ENCODE measurements around the gene COQ8B. TPM values are rescaled to one million over a fixed set of nuclear protein-coding genes. Genes with fewer than 3 reads are reported as not detected.
"Not testable (repeated sequence)": the region's sequence is repeated elsewhere in the genome, so short reads cannot be mapped to it uniquely, and the experiment has no call there.

COQ8B gene
- 55.4 and 58.9 TPM in 2 replicates for total RNA-seq
- 24.1 TPM for total RNA-seq (2013)
- polyA plus RNA-seq = 60.6 and 62.6 TPM in 2 replicates
- 30.4 and 42.2 TPM in 2 replicates for polyA minus RNA-seq

- Histone ChIP-seq H3K4me1 (ENCODE audit: control insufficient read depth in 2 of 2, insufficient read depth in 2 of 2, low read length in 2 of 2) (peaks cover 47 to 64% of the 10 kb centered on the region in 2 donors), H2AFZ (ENCODE audit: insufficient read depth, low read depth, low read length, poor library complexity, severe bottlenecking) (peak within 1 kb of the TSS; percentile 86), H3K27me3 (replicated peaks in 1 of 4; ENCODE audit: control extremely low read depth in 1 of 4, control insufficient read depth in 3 of 4, insufficient read depth in 4 of 4, low read length in 3 of 4) (no peaks in the 10 kb centered on the region), H3K4me2 (replicated peaks; ENCODE audit: low read depth, low read length, poor library complexity, severe bottlenecking) (peak within 1 kb of the TSS; percentile 90), H3K9ac (ENCODE audit: low read length) (peak within 1 kb of the TSS; percentile 90), H3K27ac (ENCODE audit: low read length in 2 of 2) (peak within 1 kb of the TSS; percentile 87 to 90), H3K4me3 (ENCODE audit: control extremely low read depth in 1 of 5, extremely low read depth in 1 of 5, insufficient read depth in 1 of 5, low read depth in 2 of 5, low read length in 4 of 5) (peak within 1 kb of the TSS; percentile 79 to 90 (median 83)), H3K79me2 (ENCODE audit: control insufficient read depth, insufficient read depth, low read length) (peaks cover 64% of the 10 kb centered on the region), H3K36me3 (replicated peaks in 1 of 2; ENCODE audit: control extremely low read depth in 1 of 2, control insufficient read depth in 1 of 2, extremely low read depth in 1 of 2, insufficient read depth in 2 of 2, low read length in 1 of 2) (peaks cover 0 to 11% of the 10 kb centered on the region in 2 experiments), H3K9me3 (ENCODE audit: control extremely low read depth in 1 of 3, control insufficient read depth in 2 of 3, insufficient read depth in 1 of 3, low read length in 2 of 3) (no peaks in the 10 kb centered on the region), H4K20me1 (ENCODE audit: control insufficient read depth, insufficient read depth, low read length, poor library complexity, severe bottlenecking) (peaks cover 4% of the 10 kb centered on the region)
- peak; percentile 98 for DNase-seq
- TF ChIP-seq CTCF (IDR thresholded peaks at IDR 0.05) = peak; percentile 22
- no peak for TF ChIP-seq EZH2 (IDR thresholded peaks at IDR 0.05; ENCODE audit: borderline replicate concordance, insufficient read depth, low read depth, low read length, poor library complexity, severe bottlenecking)
- Mint-ChIP-seq H3K27me3 (no peaks in the 10 kb centered on the region), H3K9me3 (ENCODE audit: insufficient read depth) (no peaks in the 10 kb centered on the region), H3K4me1 (peaks cover 63% of the 10 kb centered on the region), H3K27ac (peak within 1 kb of the TSS; percentile 97), H3K4me3 (peak within 1 kb of the TSS; percentile 88)
- ChIA-PET POLR2A (interaction anchor here (0.6 to 2.0 kb wide), 14 partner anchors 25 to 254 kb away, joined by 3 to 15 read pairs (median 4); partner anchors contain the start of genes ACTMAP, EGLN2, RAB4B and SNRPA), CTCF (interaction anchor here (0.6 to 2.0 kb wide), 9 partner anchors 29 to 104 kb away, joined by 3 to 9 read pairs (median 5); partner anchors contain the start of genes ACTMAP, EGLN2 and SNRPA)
- intact Hi-C loops (cut with micrococcal nuclease) = loop anchor here (1.0 to 10.0 kb wide), 7 partner anchors 29 to 681 kb away; partner anchors contain the start of genes ACTMAP, BCKDHA and EXOSC5
- under 1% methylated on average over 75 of the region's 76 CpGs for WGBS (ENCODE audit: insufficient coverage)
- peak; percentile 75 for ATAC-seq (ENCODE audit: low read depth)
Measured at GRCh38 chr19:40716482-40717324, at the start of gene COQ8B, which contains the start of gene ITPKC. TSS of gene COQ8B (minus strand) at chr19:40716886. CDS start at chr19:40714632, 2,254 bp downstream. TSS of gene ITPKC (plus strand) at chr19:40717112. CDS start at chr19:40717136, 24 bp downstream.

GRCh38 chr19:40766385-40766784 lies 49.7 kb upstream of the COQ8B start:
- H3K4me3 Mint-ChIP-seq, H3K27ac Mint-ChIP-seq: not testable (repeated sequence)
- peaks cover 7 to 51% of the 10 kb centered on the region in 2 experiments for H3K36me3 ChIP-seq (replicated peaks in 1 of 2; ENCODE audit: control extremely low read depth in 1 of 2, control insufficient read depth in 1 of 2, extremely low read depth in 1 of 2, insufficient read depth in 2 of 2, low read length in 1 of 2)

More at GRCh38 chr19:40766385-40766784, 49.7 kb upstream of the COQ8B start:
- H3K27me3 Mint-ChIP-seq; H2AFZ ChIP-seq (ENCODE audit: insufficient read depth, low read depth, low read length, poor library complexity, severe bottlenecking); H3K9me3 ChIP-seq (ENCODE audit: control extremely low read depth in 1 of 3, control insufficient read depth in 2 of 3, insufficient read depth in 1 of 3, low read length in 2 of 3); intact Hi-C loops (cut with micrococcal nuclease); H3K4me3 ChIP-seq (ENCODE audit: control extremely low read depth in 1 of 5, extremely low read depth in 1 of 5, insufficient read depth in 1 of 5, low read depth in 2 of 5, low read length in 4 of 5); H3K27ac ChIP-seq (ENCODE audit: low read length in 2 of 2); H3K27me3 ChIP-seq (replicated peaks in 1 of 4; ENCODE audit: control extremely low read depth in 1 of 4, control insufficient read depth in 3 of 4, insufficient read depth in 4 of 4, low read length in 3 of 4); H3K9me3 Mint-ChIP-seq (ENCODE audit: insufficient read depth); H3K4me1 ChIP-seq (ENCODE audit: control insufficient read depth in 2 of 2, insufficient read depth in 2 of 2, low read length in 2 of 2); H3K4me2 ChIP-seq (replicated peaks; ENCODE audit: low read depth, low read length, poor library complexity, severe bottlenecking); H3K9ac ChIP-seq (ENCODE audit: low read length); ATAC-seq (ENCODE audit: low read depth); DNase-seq: not testable (repeated sequence)
- CTCF ChIA-PET = interaction anchor here (0.6 to 0.7 kb wide), 2 partner anchors 49 to 788 kb away, joined by 4 read pairs; no protein-coding TSS in a partner anchor
- Histone ChIP-seq H4K20me1 (ENCODE audit: control insufficient read depth, insufficient read depth, low read length, poor library complexity, severe bottlenecking) (peaks cover 31% of the 10 kb centered on the region), H3K79me2 (ENCODE audit: control insufficient read depth, insufficient read depth, low read length) (peaks cover 20% of the 10 kb centered on the region)
- peaks cover 10% of the 10 kb centered on the region for H3K4me1 Mint-ChIP-seq
- 96% methylated on average over 10 of the region's 13 CpGs for WGBS (ENCODE audit: insufficient coverage)
- POLR2A ChIA-PET = interaction anchor here (1.2 kb wide), 1 partner anchor 12 kb away, joined by 3 read pairs; the partner anchor contains the start of gene RAB4B
